Suppressor macrophage treated with lipopolysaccharide for 4 hours (primary cell): ENCODE measurements around the gene CSTF2T.

Experiments
- DNase-seq: peaks from one replicate; pipeline ENCODE4 v3.0.0-alpha.2; 2020

Gene CSTF2T

GRCh38 chr10:51699475-51700227 lies at the start of gene CSTF2T:
CSTF2T (minus strand) TSS chr10:51699595; CDS start chr10:51699549, 46 bp downstream.
- peak; percentile 98 for DNase-seq

- no peak for DNase-seq
Measured at GRCh38 chr10:51748959-51749358, 49.6 kb upstream of the CSTF2T start.

GRCh38 chr10:51747216-51747615 lies 47.8 kb upstream of the CSTF2T start:
- no peak for DNase-seq

- DNase-seq: no peak
Measured at GRCh38 chr10:51745397-51745796, 46.0 kb upstream of the CSTF2T start.

GRCh38 chr10:51744235-51745000 lies 45.0 kb upstream of the CSTF2T start:
- DNase-seq: no peak

- no peak for DNase-seq
Measured at GRCh38 chr10:51743146-51743545, 43.8 kb upstream of the CSTF2T start.

GRCh38 chr10:51733057-51733456 lies 33.7 kb upstream of the CSTF2T start:
- DNase-seq: no peak

GRCh38 chr10:51729822-51730555 lies 30.6 kb upstream of the CSTF2T start:
- DNase-seq: no peak

- DNase-seq: no peak
Measured at GRCh38 chr10:51724038-51724437, 24.6 kb upstream of the CSTF2T start.

- DNase-seq: peak; percentile 22
Measured at GRCh38 chr10:51718804-51719291, 19.5 kb upstream of the CSTF2T start.

- DNase-seq: no peak
Measured at GRCh38 chr10:51716981-51717380, 17.6 kb upstream of the CSTF2T start.

GRCh38 chr10:51711519-51711891 lies 12.1 kb upstream of the CSTF2T start:
- no peak for DNase-seq

GRCh38 chr10:51709324-51709972 lies 10.1 kb upstream of the CSTF2T start:
- DNase-seq: no peak

GRCh38 chr10:51708609-51709008 lies 9.2 kb upstream of the CSTF2T start:
- DNase-seq: no peak

GRCh38 chr10:51707821-51708424 lies 8.5 kb upstream of the CSTF2T start:
- no peak for DNase-seq

GRCh38 chr10:51707392-51707791 lies 8.0 kb upstream of the CSTF2T start:
- no peak for DNase-seq

- no peak for DNase-seq
Measured at GRCh38 chr10:51706225-51706624, 6.8 kb upstream of the CSTF2T start.

GRCh38 chr10:51705774-51706173 lies 6.4 kb upstream of the CSTF2T start:
- DNase-seq: no peak

GRCh38 chr10:51700228-51700817 lies 928 bp upstream of the CSTF2T start:
- peak; percentile 14 for DNase-seq

GRCh38 chr10:51699145-51699474 lies 285 bp downstream of the CSTF2T start:
- no peak for DNase-seq

- DNase-seq: no peak
Measured at GRCh38 chr10:51698473-51699063, 827 bp downstream of the CSTF2T start.

- no peak for DNase-seq
Measured at GRCh38 chr10:51696251-51696650, 3.1 kb downstream of the CSTF2T start.
